K562 treated with DMSO at 1 percent for 48 hours (cell line): Measurements from ENCODE around the gene CARD9. TPM values are rescaled to one million over a fixed set of nuclear protein-coding genes. Genes with fewer than 3 reads are reported as not detected.

ENCODE experiments used
- total RNA-seq: library from RNA; unstranded; fragments of 300-600 nt; gene quantifications from 2 replicates; pipeline ENCODE4 v1.2.3, GENCODE V29; 2022; ENCODE audit warnings: low replicate concordance; ENCODE audit errors: extremely low read depth

The CARD9 gene, protein sequence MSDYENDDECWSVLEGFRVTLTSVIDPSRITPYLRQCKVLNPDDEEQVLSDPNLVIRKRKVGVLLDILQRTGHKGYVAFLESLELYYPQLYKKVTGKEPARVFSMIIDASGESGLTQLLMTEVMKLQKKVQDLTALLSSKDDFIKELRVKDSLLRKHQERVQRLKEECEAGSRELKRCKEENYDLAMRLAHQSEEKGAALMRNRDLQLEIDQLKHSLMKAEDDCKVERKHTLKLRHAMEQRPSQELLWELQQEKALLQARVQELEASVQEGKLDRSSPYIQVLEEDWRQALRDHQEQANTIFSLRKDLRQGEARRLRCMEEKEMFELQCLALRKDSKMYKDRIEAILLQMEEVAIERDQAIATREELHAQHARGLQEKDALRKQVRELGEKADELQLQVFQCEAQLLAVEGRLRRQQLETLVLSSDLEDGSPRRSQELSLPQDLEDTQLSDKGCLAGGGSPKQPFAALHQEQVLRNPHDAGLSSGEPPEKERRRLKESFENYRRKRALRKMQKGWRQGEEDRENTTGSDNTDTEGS
- not detected in 2 replicates for total RNA-seq

DNA sequence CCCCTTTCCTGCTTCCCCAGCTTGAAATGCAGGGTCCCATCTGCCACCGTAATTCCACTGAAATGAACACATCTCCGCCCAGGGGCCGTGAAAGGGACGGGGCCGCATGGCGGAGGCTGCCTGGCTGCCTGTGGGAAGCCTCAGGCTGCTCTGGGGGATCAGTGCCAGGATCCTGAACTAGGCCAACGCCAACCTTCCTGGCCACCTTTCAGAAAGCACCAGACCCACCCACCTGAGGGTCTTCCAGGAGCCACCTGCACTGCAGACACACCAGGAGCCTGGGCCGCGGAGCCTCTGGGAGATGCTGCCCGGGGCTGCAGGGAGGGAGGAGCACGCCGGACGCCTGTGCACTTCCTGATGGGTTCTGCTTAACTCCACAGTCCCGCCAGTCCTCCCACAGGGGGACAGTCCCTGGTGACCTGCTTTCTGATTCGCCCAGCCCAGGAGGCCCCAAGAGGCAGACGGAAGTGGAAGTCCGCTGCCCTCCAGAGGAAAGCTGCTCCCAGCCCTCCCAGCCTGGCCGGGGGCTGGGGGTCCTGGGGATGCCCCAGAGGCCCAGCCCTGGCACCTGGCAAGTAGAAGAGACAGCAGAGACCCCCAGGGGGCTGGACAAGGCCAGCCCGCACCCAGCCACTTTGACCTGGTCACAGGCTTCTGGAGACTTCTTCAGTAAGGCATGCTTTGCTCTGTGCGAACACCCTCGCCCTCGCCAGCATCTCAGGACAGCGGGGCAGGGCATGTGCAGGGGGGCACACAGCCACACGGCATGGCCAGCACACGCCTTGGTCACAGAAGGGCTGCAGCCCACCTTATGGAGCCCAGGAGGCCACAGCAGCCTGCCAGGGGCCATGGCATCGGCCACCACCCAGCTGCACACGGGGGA lies at the start of gene CARD9:
Gene CARD9, minus strand, starts transcription at position 370 of the 883 bp plus-strand sequence. CDS start 1,591 bp downstream, outside the sequence.

DNA sequence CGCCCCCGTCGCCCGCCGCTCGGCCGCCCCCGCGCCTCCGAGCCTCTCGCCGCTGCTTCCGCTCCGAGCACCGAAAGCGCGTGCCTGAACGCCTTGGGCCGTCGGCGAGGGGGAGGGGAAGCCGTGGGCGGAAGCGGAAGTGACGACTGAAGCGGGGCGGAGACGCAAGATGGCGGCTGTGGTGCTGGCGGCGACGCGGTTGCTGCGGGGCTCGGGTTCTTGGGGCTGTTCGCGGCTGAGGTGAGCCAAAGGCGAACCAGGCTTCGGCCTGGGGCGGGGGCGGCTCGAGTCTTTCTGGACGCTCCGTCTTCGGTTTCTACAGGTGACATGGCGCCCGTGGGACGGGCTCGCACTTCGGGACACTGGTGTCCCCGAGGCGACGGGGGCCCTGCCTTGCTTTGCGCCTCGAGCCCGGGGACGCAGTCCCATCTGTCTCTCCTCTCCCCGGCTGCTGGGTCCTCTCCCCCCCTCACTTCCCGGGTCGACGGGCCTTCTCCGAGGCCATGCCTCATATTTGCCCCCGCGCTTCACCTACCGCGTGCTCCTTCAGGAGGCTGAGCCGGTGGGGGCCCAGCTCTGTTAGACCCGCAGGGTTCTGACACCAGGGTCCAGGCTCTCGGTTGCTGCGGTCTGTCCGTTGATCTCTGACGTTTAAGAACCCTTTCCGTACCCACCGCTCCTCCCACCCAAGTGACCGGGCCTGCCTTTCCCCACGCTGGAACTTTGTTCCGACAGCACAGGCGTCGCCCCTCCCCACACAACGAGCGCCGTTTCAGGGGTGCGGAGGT lies 37.2 kb upstream of the CARD9 start, which contains the start of the genes ENTR1 and PMPCA:
Gene ENTR1, minus strand, starts transcription at position 115 of the 788 bp plus-strand sequence. CDS start 217 bp downstream, outside the sequence.
Gene PMPCA, plus strand, starts transcription at position 159 of the 788 bp plus-strand sequence. Its CDS starts 11 bp downstream, at position 170.

DNA sequence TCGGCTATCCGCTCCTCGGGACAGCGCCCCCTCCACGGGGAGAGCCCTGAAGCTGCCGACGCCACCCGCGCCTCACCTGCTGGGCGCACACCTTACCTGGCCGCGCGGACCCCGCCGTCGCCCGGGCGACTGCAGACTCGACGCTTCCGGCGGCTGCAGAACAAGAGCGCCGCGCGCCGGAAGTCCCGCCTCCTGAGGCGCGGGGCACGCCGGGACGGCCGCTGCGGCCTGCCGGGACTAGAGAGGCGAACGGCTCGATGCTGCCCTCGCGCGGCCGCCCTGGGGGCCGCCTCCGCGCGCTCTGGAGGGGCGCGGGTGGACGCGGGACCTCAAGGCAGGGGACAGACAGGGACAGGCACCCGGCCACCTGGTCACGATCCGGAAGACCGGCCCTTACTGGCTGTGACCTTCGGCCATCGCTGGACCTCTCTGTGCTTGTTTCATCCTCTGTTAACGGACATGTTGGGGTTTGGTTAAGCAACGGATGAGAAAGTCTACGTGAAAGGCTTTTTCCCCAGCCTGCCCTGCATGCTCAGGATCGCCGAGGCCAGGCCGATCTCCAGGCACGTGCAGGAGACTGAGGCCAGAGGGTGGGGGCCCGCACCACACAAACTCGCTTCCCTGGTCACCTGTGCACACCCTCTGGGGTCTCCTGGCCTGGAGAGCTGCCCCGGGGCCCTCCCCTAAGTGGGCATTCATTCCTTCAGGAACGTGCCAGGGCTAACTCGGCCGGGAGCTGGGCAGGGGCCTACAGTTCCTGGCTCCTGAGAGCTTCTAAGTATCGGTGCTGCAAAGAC lies 26.8 kb upstream of the CARD9 start, which contains the start of gene SNAPC4:
Gene SNAPC4, minus strand, starts transcription at position 133 of the 797 bp plus-strand sequence. CDS start 1,742 bp downstream, outside the sequence.

DNA sequence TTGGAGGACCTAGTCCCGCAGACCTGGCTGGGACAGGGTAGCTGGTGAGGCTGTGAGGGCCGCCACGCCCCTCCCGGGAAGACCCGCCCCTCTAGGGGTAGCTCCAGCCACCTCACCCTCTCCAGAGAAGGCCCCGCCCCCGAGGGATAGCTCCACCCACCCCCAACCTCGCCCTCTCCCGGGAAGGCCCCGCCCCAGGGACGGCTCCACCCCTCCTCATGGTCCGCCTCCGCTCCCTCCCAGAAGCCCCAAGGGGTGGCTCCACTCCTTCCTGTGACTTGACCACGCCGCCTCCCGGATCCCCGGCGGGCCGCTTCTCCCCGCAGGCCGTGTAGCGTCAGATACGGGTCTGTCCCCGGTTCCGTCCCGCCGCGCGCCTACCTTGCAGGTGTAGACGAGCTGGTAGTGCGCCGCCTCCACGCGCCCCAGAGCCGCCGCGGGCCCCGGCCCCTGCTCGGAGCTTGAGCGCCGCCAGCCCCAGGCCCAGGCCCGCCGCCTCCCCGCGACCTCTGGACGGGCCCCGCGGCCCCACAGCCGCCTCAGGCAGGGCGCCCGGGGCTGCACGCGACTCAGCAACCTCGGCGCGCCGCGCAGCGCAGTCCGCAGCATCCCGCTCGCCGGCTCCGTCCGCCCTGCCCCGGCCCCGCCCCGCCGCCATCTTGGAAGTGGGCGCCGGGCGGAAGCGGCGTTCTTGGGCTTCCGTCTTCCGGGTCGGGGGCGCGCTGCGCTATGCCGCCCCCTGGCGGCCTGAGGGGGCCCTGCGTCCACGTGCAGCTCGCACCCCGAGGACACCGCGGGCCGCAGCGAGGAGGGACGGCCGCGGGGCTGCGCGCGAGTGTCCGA lies 10.1 kb downstream of the CARD9 start, which contains the start of gene DNLZ:
Gene DNLZ, minus strand, starts transcription at position 639 of the 843 bp plus-strand sequence. Its CDS starts 30 bp downstream, at position 609.

DNA sequence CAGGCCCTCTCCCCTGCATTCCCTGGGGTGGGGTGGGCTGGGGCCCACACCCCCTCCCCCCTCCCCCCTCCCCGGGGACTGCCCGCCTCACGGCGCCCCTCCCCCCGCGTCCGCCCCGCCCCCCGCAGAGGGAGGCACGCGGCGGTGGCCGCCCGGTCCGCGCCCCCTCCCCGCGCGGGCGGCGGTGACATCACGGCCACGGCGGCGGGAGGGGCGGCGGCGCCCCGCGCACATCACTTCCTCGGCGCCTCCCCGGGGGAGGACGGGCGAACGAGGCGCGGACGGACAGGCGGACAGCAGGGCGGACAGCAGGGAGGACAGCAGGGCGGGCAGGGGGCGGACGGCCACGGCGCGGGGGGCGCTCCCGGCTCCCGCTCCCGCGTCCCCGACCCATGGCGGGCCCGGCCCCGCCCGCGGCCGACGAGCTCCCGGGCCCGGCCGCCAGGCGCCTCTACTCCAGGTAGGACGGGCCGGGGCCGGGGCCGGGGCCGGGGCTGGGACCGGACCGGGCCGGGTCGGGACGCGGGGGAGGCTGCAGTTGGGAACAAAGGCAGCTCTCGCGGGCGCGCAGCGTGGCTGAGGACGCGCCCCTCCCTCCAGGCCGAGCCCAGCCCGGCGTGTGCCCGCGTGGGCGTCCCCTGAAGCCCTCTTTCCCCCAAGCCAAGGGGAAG lies 46.0 kb downstream of the CARD9 start, which contains the start of gene GPSM1:
Gene GPSM1, plus strand, starts transcription at position 236 of the 671 bp plus-strand sequence. Its CDS starts 157 bp downstream, at position 393.

Other genes starting within 250 kb of the CARD9 start
- not detected in 2 replicates for gene LHX3, start 168.5 kb downstream of the CARD9 start, total RNA-seq
- gene QSOX2, start 127.9 kb downstream of the CARD9 start, total RNA-seq, result not detected in 2 replicates
- gene CCDC187, start 69.6 kb downstream of the CARD9 start, total RNA-seq, result not detected in 2 replicates
- not detected in 2 replicates for gene GPSM1, start 46.1 kb downstream of the CARD9 start, total RNA-seq
- not detected in 2 replicates for gene DNLZ, start 9.9 kb downstream of the CARD9 start, total RNA-seq
- gene SNAPC4, start 26.5 kb upstream of the CARD9 start, total RNA-seq, result not detected in 2 replicates
- not detected in 2 replicates for gene ENTR1, start 36.9 kb upstream of the CARD9 start, total RNA-seq
- gene PMPCA, start 37.0 kb upstream of the CARD9 start, total RNA-seq, result not detected in 2 replicates
- gene INPP5E, start 66.2 kb upstream of the CARD9 start, total RNA-seq, result not detected in 2 replicates
- 155 TPM in 1 of 2 replicates, not detected in the other for gene SEC16A, start 109.4 kb upstream of the CARD9 start, total RNA-seq
- gene NOTCH1, start 172.4 kb upstream of the CARD9 start, total RNA-seq, result not detected in 2 replicates